IMR-90 (cell line): ENCODE measurements around the gene SAA1.

Source experiments
- CHD1 ChIP-seq: IDR thresholded peaks from 2 replicates; pipeline ENCODE4 v1.6.1; 2012; ENCODE audit warnings: low read depth, low read length, improper control_type of control experiment
- CTCF ChIP-seq: conservative IDR thresholded peaks from 2 replicates; pipeline ENCODE4 v1.5.1; 2012; ENCODE audit warnings: mild to moderate bottlenecking, low read depth, low read length, improper control_type of control experiment
- POLR2A ChIP-seq: IDR thresholded peaks from 2 replicates; pipeline ENCODE4 v1.6.1; 2012; ENCODE audit warnings: mild to moderate bottlenecking, low read depth, low read length
- RAD21 ChIP-seq: IDR thresholded peaks from 2 replicates; pipeline ENCODE4 v1.6.1; 2012; ENCODE audit warnings: low read length, improper control_type of control experiment
- TF ChIP-seq, protein P1 (sequence below): fragments of 150-350 bp; IDR thresholded peaks from 2 replicates; pipeline ENCODE4 v1.6.1; 2017; ENCODE audit warnings: mild to moderate bottlenecking, antibody characterized with exemption, low read length, low read depth

- TF ChIP-seq POLR2A (no peak), RAD21 (no peak), CHD1 (no peak), CTCF (no peak)
- TF ChIP-seq, protein P1, sequence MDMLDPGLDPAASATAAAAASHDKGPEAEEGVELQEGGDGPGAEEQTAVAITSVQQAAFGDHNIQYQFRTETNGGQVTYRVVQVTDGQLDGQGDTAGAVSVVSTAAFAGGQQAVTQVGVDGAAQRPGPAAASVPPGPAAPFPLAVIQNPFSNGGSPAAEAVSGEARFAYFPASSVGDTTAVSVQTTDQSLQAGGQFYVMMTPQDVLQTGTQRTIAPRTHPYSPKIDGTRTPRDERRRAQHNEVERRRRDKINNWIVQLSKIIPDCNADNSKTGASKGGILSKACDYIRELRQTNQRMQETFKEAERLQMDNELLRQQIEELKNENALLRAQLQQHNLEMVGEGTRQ, result no peak
Observed at GRCh38 chr11:18233912-18234311, 32.2 kb upstream of the SAA1 start.
